H9 (cell line): Measurements from ENCODE around the gene MACROD1. TPM values are rescaled to one million over a fixed set of nuclear protein-coding genes. Genes with fewer than 3 reads are reported as not detected.

Experiments
- DNase-seq: peaks from one replicate; pipeline ENCODE4 v3.0.0-alpha.2; 2017
- H2AFZ ChIP-seq: one replicate; pipeline ENCODE4 v1.6.1; 2013; ENCODE audit warnings: mild to moderate bottlenecking, low read length, control low read depth, moderate library complexity
- H2AK5ac ChIP-seq: 2 replicates; pipeline ENCODE4 v1.6.1; 2013; ENCODE audit warnings: low read length, control low read depth, mixed read lengths; ENCODE audit not compliant: insufficient read length
- H2BK120ac ChIP-seq: one replicate; pipeline ENCODE4 v1.6.1; 2013; ENCODE audit warnings: low read depth, mild to moderate bottlenecking, low read length, control low read depth, inconsistent platforms; ENCODE audit not compliant: poor library complexity, severe bottlenecking
- H2BK12ac ChIP-seq: 2 replicates; pipeline ENCODE4 v1.6.1; 2013; ENCODE audit warnings: low read length, control low read depth, mixed read lengths, low read depth; ENCODE audit not compliant: insufficient read length
- H2BK15ac ChIP-seq: 2 replicates; pipeline ENCODE4 v1.6.1; 2013; ENCODE audit warnings: low read depth, low read length, control low read depth
- H2BK20ac ChIP-seq: one replicate; pipeline ENCODE4 v1.6.1; 2013; ENCODE audit warnings: low read depth, mild to moderate bottlenecking, low read length, control low read depth, inconsistent platforms; ENCODE audit not compliant: poor library complexity, severe bottlenecking
- H2BK5ac ChIP-seq: 2 replicates; pipeline ENCODE4 v1.6.1; 2013; ENCODE audit warnings: low read length, control low read depth, mixed read lengths; ENCODE audit not compliant: insufficient read length
- H3K14ac ChIP-seq: 2 replicates; pipeline ENCODE4 v1.6.1; 2013; ENCODE audit warnings: low read length, control low read depth; ENCODE audit not compliant: insufficient read depth
- H3K18ac ChIP-seq: 2 replicates; pipeline ENCODE4 v1.6.1; 2013; ENCODE audit warnings: low read depth, mild to moderate bottlenecking, mixed read lengths, low read length, control low read depth; ENCODE audit not compliant: insufficient read length
- H3K23ac ChIP-seq: 2 replicates; pipeline ENCODE4 v1.6.1; 2013; ENCODE audit warnings: low read length, control low read depth, mixed read lengths, low read depth; ENCODE audit not compliant: insufficient read length
- H3K23me2 ChIP-seq: 2 replicates; pipeline ENCODE4 v1.6.1; 2013; ENCODE audit warnings: low read depth, mild to moderate bottlenecking, mixed read lengths, low read length, control low read depth; ENCODE audit not compliant: insufficient read length, poor library complexity, severe bottlenecking
- H3K27ac ChIP-seq: 2 replicates; pipeline ENCODE4 v1.5.1; 2013; ENCODE audit warnings: low read length, control low read depth, mixed read lengths, low read depth; ENCODE audit not compliant: insufficient read length
- H3K27me3 ChIP-seq: 2 replicates; pipeline ENCODE4 v1.6.1; 2013; ENCODE audit warnings: low read length, control low read depth, inconsistent platforms; ENCODE audit not compliant: insufficient read depth
- H3K4ac ChIP-seq: 2 replicates; pipeline ENCODE4 v1.6.1; 2013; ENCODE audit warnings: low read depth, mild to moderate bottlenecking, control low read depth, inconsistent platforms, low read length, moderate library complexity
- H3K4me1 ChIP-seq: 2 replicates; pipeline ENCODE4 v1.6.1; 2013; ENCODE audit warnings: low read length, control low read depth, inconsistent platforms; ENCODE audit not compliant: insufficient read depth
- H3K4me2 ChIP-seq: 2 replicates; pipeline ENCODE4 v1.6.1; 2013; ENCODE audit warnings: low read length, control low read depth, mixed read lengths; ENCODE audit not compliant: insufficient read length, insufficient read depth
- H3K56ac ChIP-seq: 2 replicates; pipeline ENCODE4 v1.6.1; 2013; ENCODE audit warnings: low read depth, mild to moderate bottlenecking, mixed read lengths, low read length, control low read depth; ENCODE audit not compliant: insufficient read length
- H3K79me1 ChIP-seq: 2 replicates; pipeline ENCODE4 v1.6.1; 2013; ENCODE audit warnings: low read depth, mild to moderate bottlenecking, moderate library complexity, low read length, control low read depth, inconsistent platforms; ENCODE audit not compliant: insufficient read depth, poor library complexity, severe bottlenecking
- H3K79me2 ChIP-seq: 2 replicates; pipeline ENCODE4 v1.6.1; 2013; ENCODE audit warnings: low read length, control low read depth, inconsistent platforms; ENCODE audit not compliant: insufficient read depth
- H3K9ac ChIP-seq: 2 replicates; pipeline ENCODE4 v1.6.1; 2013; ENCODE audit warnings: low read length, control low read depth, mixed read lengths; ENCODE audit not compliant: insufficient read length; ENCODE audit errors: extremely low read depth
- H3K9me3 ChIP-seq: one replicate; pipeline ENCODE4 v1.6.1; 2013; ENCODE audit warnings: low read depth, low read length, inconsistent platforms; ENCODE audit not compliant: control insufficient read depth
- H3T11ph ChIP-seq: one replicate; pipeline ENCODE4 v1.6.1; 2013; ENCODE audit warnings: mild to moderate bottlenecking, low read length, control low read depth, inconsistent platforms
- H4K20me1 ChIP-seq: one replicate; pipeline ENCODE4 v1.6.1; 2013; ENCODE audit not compliant: control insufficient read depth, insufficient read length, insufficient read depth
- H4K5ac ChIP-seq: 2 replicates; pipeline ENCODE4 v1.6.1; 2013; ENCODE audit warnings: low read depth, mild to moderate bottlenecking, mixed read lengths, low read length, control low read depth; ENCODE audit not compliant: insufficient read length
- H4K8ac ChIP-seq: replicated peaks from 2 replicates; pipeline ENCODE4 v1.6.1; 2013; ENCODE audit warnings: low read length, control low read depth, mixed read lengths, low read depth; ENCODE audit not compliant: insufficient read length
- H4K91ac ChIP-seq: 2 replicates; pipeline ENCODE4 v1.6.1; 2013; ENCODE audit warnings: low read depth, mild to moderate bottlenecking, moderate library complexity, mixed read lengths, low read length, control low read depth; ENCODE audit not compliant: insufficient read length
- H3K27ac Mint-ChIP-seq, 3 experiments: 2 replicates in 2 of 3; 3 replicates in 1 of 3; pipeline ENCODE4 v1.8.0; 2020 to 2021; ENCODE audit warnings: mixed read lengths in 3 of 3, mild to moderate bottlenecking in 1 of 3, moderate library complexity in 1 of 3
- H3K27me3 Mint-ChIP-seq: 2 replicates; pipeline ENCODE4 v1.8.0; 2021; ENCODE audit warnings: low read depth, mild to moderate bottlenecking, moderate library complexity, mixed read lengths
- H3K36me3 Mint-ChIP-seq, 3 experiments: 2 replicates in 2 of 3; 3 replicates in 1 of 3; pipeline ENCODE4 v1.8.0; 2020 to 2021; ENCODE audit warnings: low read depth in 3 of 3, mixed read lengths in 3 of 3; ENCODE audit not compliant: insufficient read depth in 1 of 3
- H3K4me1 Mint-ChIP-seq, 2 experiments: 2 replicates each; pipeline ENCODE4 v1.8.0; 2020; ENCODE audit warnings: mixed read lengths in 2 of 2
- H3K4me3 Mint-ChIP-seq, 2 experiments: 2 replicates in 1 of 2; 3 replicates in 1 of 2; pipeline ENCODE4 v1.8.0; 2020 to 2021; ENCODE audit warnings: mild to moderate bottlenecking in 2 of 2, mixed read lengths in 2 of 2, moderate library complexity in 1 of 2
- H3K9me3 Mint-ChIP-seq, 2 experiments: 2 replicates in 1 of 2; 3 replicates in 1 of 2; pipeline ENCODE4 v1.8.0; 2020; ENCODE audit warnings: mild to moderate bottlenecking in 2 of 2, mixed read lengths in 2 of 2, moderate library complexity in 1 of 2
- CTCF ChIP-seq: fragments of 200-600 bp; sonication (generic); conservative IDR thresholded peaks from 3 replicates; pipeline ENCODE4 v1.8.0; 2021; ENCODE audit warnings: antibody characterized with exemption, mild to moderate bottlenecking
- WGBS: extraction: QIAGEN DNeasy Blood & Tissue Kit; methylation state at CpG from one replicate; pipeline ENCODE4 v1.1.7; 2013; ENCODE audit warnings: missing lambda C conversion rate, low lambda C conversion rate, mixed read lengths; ENCODE audit not compliant: insufficient read length; ENCODE audit errors: extremely low coverage; 5-methylcytosine and 5-hydroxymethylcytosine counted together
- total RNA-seq: library from RNA; stranded (reverse); gene quantifications from 2 replicates; pipeline ENCODE4 v1.2.1, GENCODE V29; 2021

Gene MACROD1
- total RNA-seq, 1 experiment from 2014 or later, result 21.2 TPM

- Histone ChIP-seq H3K56ac (no peak overlapping the region), H2BK12ac (no peak overlapping the region), H3K27ac (no peak overlapping the region), H4K20me1 (no peaks in the 10 kb centered on the region), H3K4ac (no peak overlapping the region), H3K9me3 (no peaks in the 10 kb centered on the region), H2BK120ac (no peak overlapping the region), H3K79me2 (no peaks in the 10 kb centered on the region), H4K8ac (no peak overlapping the region), H2AK5ac (no peak overlapping the region), H2BK15ac (no peak overlapping the region), H3K9ac (no peak overlapping the region), H2BK20ac (no peak overlapping the region), H4K5ac (no peak overlapping the region), H3K23me2 (no peaks in the 10 kb centered on the region), H3K27me3 (peaks cover 18% of the 10 kb centered on the region; the same call in 1 of the 2 replicates), H2AFZ (no peak overlapping the region), H3K18ac (no peak overlapping the region), H3K4me1 (no peaks in the 10 kb centered on the region), H2BK5ac (no peak overlapping the region), H3K14ac (no peak overlapping the region), H3T11ph (no peak overlapping the region), H4K91ac (no peak overlapping the region), H3K79me1 (no peaks in the 10 kb centered on the region), H3K23ac (no peak overlapping the region), H3K4me2 (no peak overlapping the region)
- TF ChIP-seq CTCF, result no peak
- no peak overlapping the region for H3K27ac Mint-ChIP-seq
- no peaks in the 10 kb centered on the region; a peak in 1 of 7 replicates for H3K36me3 Mint-ChIP-seq
- WGBS, result no CpG with 5 or more reads among the region's 5 CpGs
- no peak for DNase-seq
- no peak overlapping the region for H3K4me3 Mint-ChIP-seq
- no peaks in the 10 kb centered on the region; a peak in 1 of 5 replicates for H3K9me3 Mint-ChIP-seq
- peaks cover 86% of the 10 kb centered on the region for H3K27me3 Mint-ChIP-seq
- peaks cover 3 to 12% of the 10 kb centered on the region in 2 experiments for H3K4me1 Mint-ChIP-seq
Observed at GRCh38 chr11:64043545-64043944, 122.4 kb downstream of the MACROD1 start.
